ENCODE measurements around the gene NEGR1. TPM values are rescaled to one million over a fixed set of nuclear protein-coding genes. Genes with fewer than 3 reads are reported as not detected.

The NEGR1 gene
- total RNA-seq, 1 donor from 2014 or later: 7.6 TPM

DNA sequence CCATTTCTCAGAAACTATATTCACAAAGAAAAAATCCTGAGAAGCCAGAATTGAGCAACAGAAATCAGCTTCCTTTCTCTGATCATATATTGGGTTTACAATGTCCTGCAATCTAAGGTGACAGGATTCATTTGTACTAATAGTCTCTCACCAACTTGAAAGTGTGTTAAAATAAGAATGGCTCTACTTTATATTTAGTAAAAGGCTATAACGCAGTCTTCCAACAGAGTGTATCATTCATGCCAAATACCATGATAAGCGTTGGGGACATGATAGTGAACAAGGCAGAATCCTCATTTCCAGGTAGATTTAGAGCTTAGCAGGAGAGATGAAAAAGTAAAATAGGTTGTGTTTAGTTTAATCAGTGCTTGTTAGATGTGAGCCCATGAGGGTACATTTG, 682.3 kb downstream of the NEGR1 start:
- no peaks in the 10 kb centered on the region for H3K27me3 Mint-ChIP-seq (ENCODE audit: unreplicated experiment)
- no peaks in the 10 kb centered on the region for H3K36me3 Mint-ChIP-seq (ENCODE audit: unreplicated experiment)
- no peak for DNase-seq (ENCODE audit: extremely low spot score, unreplicated experiment)
- no peaks in the 10 kb centered on the region for H3K4me1 Mint-ChIP-seq (ENCODE audit: unreplicated experiment)
- H3K27ac Mint-ChIP-seq (ENCODE audit: unreplicated experiment): no peak overlapping the region
- H3K9me3 Mint-ChIP-seq (ENCODE audit: unreplicated experiment): peaks cover 7% of the 10 kb centered on the region
- TF ChIP-seq, protein P1, sequence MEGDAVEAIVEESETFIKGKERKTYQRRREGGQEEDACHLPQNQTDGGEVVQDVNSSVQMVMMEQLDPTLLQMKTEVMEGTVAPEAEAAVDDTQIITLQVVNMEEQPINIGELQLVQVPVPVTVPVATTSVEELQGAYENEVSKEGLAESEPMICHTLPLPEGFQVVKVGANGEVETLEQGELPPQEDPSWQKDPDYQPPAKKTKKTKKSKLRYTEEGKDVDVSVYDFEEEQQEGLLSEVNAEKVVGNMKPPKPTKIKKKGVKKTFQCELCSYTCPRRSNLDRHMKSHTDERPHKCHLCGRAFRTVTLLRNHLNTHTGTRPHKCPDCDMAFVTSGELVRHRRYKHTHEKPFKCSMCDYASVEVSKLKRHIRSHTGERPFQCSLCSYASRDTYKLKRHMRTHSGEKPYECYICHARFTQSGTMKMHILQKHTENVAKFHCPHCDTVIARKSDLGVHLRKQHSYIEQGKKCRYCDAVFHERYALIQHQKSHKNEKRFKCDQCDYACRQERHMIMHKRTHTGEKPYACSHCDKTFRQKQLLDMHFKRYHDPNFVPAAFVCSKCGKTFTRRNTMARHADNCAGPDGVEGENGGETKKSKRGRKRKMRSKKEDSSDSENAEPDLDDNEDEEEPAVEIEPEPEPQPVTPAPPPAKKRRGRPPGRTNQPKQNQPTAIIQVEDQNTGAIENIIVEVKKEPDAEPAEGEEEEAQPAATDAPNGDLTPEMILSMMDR (IDR thresholded peaks at IDR 0.05): no peak
- H3K4me3 Mint-ChIP-seq (ENCODE audit: unreplicated experiment): no peak overlapping the region

DNA sequence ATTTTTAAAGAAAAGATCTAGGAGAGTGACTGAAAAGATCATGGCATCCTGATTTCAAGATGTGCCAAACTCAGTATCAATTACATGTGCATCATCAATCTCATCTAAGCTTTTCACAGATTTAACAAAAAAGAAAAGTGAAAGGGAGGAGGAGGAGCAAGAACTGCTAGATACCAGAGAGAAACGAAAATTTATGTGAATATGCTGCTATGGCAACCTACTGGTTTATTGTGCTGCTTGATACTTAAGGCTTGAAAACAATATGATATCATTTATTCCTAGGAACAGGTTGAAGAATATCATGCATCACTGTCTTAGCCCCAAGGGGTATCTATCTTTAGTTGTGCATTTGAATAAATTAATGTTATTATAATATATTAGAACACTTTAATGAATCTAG, 683.0 kb downstream of the NEGR1 start:
- Mint-ChIP-seq H3K9me3 (ENCODE audit: unreplicated experiment) (peaks cover 7% of the 10 kb centered on the region), H3K4me1 (ENCODE audit: unreplicated experiment) (no peaks in the 10 kb centered on the region), H3K27me3 (ENCODE audit: unreplicated experiment) (no peaks in the 10 kb centered on the region), H3K27ac (ENCODE audit: unreplicated experiment) (no peak overlapping the region), H3K36me3 (ENCODE audit: unreplicated experiment) (no peaks in the 10 kb centered on the region), H3K4me3 (ENCODE audit: unreplicated experiment) (no peak overlapping the region)
- DNase-seq (ENCODE audit: extremely low spot score, unreplicated experiment): no peak
- TF ChIP-seq, protein P1 (IDR thresholded peaks at IDR 0.05): no peak

DNA sequence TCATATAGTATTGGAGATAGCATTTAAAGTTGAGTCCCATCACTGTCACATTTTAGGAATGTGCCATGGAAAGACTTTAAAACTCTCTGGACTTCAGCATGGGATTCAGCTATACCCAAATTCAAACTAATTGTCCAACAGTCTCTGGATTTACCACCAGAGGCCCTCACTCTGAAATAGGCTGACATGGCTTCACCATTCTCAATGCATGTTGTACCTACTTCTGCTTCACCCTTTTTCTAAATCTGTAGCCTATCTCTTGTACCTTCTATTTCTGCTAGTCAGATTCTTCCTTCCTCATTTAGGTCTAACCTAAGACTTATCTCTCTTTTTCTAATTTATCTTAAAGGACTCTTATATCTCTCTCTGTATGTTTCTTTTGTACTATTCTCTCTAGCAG, 688.8 kb downstream of the NEGR1 start:
- Mint-ChIP-seq H3K4me1 (ENCODE audit: unreplicated experiment) (peaks cover 5% of the 10 kb centered on the region), H3K27me3 (ENCODE audit: unreplicated experiment) (no peaks in the 10 kb centered on the region), H3K4me3 (ENCODE audit: unreplicated experiment) (no peak overlapping the region), H3K27ac (ENCODE audit: unreplicated experiment) (no peak overlapping the region), H3K9me3 (ENCODE audit: unreplicated experiment) (no peaks in the 10 kb centered on the region), H3K36me3 (ENCODE audit: unreplicated experiment) (no peaks in the 10 kb centered on the region)
- DNase-seq (ENCODE audit: extremely low spot score, unreplicated experiment): no peak
- TF ChIP-seq, protein P1 (IDR thresholded peaks at IDR 0.05): peak; percentile 45

DNA sequence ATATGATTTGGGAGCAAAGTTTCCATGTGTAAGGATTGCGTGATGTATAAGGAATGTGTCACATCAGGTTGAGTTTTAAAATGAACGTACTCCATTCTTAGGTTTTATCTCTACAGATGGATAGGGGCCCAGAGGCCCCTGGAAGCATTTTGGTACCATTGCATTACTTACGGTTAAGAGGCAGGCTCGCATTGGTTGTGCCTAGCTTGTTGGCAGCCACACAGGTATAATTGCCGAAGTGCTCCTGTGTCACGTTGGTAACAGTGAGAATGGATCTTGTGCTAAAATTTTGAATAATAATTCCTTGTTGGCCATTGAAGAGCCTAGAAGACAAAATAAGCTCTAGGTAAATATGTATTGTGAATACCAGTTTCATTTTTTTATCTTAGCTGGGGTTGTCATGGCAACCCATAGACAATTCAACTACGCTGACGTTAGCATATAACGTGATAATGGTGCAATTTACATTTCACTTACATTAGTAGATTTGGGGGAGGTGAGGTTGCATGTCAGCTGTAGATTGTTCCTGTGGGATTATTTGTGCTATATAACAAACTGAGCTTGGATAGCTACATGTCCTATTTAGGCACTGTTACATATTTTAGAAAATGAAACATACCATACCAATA, 689.6 kb downstream of the NEGR1 start:
- Mint-ChIP-seq H3K36me3 (ENCODE audit: unreplicated experiment) (no peaks in the 10 kb centered on the region), H3K27me3 (ENCODE audit: unreplicated experiment) (no peaks in the 10 kb centered on the region), H3K27ac (ENCODE audit: unreplicated experiment) (no peak overlapping the region), H3K4me1 (ENCODE audit: unreplicated experiment) (peaks cover 5% of the 10 kb centered on the region), H3K4me3 (ENCODE audit: unreplicated experiment) (no peak overlapping the region), H3K9me3 (ENCODE audit: unreplicated experiment) (no peaks in the 10 kb centered on the region)
- TF ChIP-seq, protein P1 (IDR thresholded peaks at IDR 0.05): no peak
- DNase-seq (ENCODE audit: extremely low spot score, unreplicated experiment): no peak

DNA sequence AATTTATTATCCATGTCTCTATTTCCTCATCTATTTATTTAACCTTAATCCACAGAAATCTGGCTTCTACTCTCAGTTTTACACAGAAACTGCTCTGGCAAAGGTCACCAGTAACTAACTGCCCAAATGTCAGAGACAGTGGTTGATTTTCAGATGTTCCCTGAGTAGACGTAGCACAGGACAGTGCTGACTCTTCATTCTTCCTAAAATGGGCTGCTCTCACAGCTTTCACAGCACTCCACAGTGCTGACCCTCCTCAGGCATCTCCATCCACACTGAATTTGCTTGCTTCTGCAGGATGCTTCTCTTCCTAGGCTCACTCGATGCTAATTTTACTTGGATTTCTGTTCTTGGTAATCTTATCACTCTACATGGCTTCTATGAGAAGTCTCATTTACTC, 693.3 kb downstream of the NEGR1 start:
- Mint-ChIP-seq H3K9me3 (ENCODE audit: unreplicated experiment) (no peaks in the 10 kb centered on the region), H3K4me3 (ENCODE audit: unreplicated experiment) (no peak overlapping the region), H3K4me1 (ENCODE audit: unreplicated experiment) (peaks cover 5% of the 10 kb centered on the region), H3K27me3 (ENCODE audit: unreplicated experiment) (no peaks in the 10 kb centered on the region), H3K36me3 (ENCODE audit: unreplicated experiment) (no peaks in the 10 kb centered on the region), H3K27ac (ENCODE audit: unreplicated experiment) (no peak overlapping the region)
- no peak for DNase-seq (ENCODE audit: extremely low spot score, unreplicated experiment)
- TF ChIP-seq, protein P1 (IDR thresholded peaks at IDR 0.05): no peak
